Tibial nerve (tissue), 4 donors: ENCODE results near the gene HAGH.

ENCODE experiments used
- CTCF ChIP-seq, 5 experiments: fragments of 200-600 bp in 3 of 5; fragments of 450-650 bp in 2 of 5; sonication (generic) in 3 of 5; IDR thresholded peaks; one replicate each; pipeline ENCODE4 v1.5.1; 2016 to 2019; ENCODE audit warnings: antibody characterized with exemption in 5 of 5, mild to moderate bottlenecking in 3 of 5, moderate library complexity in 2 of 5
- EP300 ChIP-seq, 2 donors: sonication (generic); formaldehyde crosslinking; IDR thresholded peaks; one replicate each; pipeline ENCODE4 v1.6.1; 2017; ENCODE audit warnings: antibody characterized with exemption in 2 of 2, mild to moderate bottlenecking in 1 of 2
- POLR2A ChIP-seq, 2 donors: fragments of 450-650 bp; IDR thresholded peaks; one replicate each; pipeline ENCODE4 v1.6.1; 2017; ENCODE audit warnings: antibody characterized with exemption in 2 of 2, mild to moderate bottlenecking in 2 of 2, moderate library complexity in 2 of 2

GRCh38 chr16:1800701-1801100 lies 25.9 kb downstream of the HAGH start:
- TF ChIP-seq POLR2A (IDR thresholded peaks at IDR 0.05) (no peak), CTCF (IDR thresholded peaks at IDR 0.05) (no peak), EP300 (IDR thresholded peaks at IDR 0.05) (no peak)
